Loucy (cell line): ENCODE measurements around the gene NET1.

Source experiments
- H2AFZ ChIP-seq: fragments of 200-600 bp; sonication (generic); 2 replicates; pipeline ENCODE4 v1.6.0; 2016; ENCODE audit warnings: antibody characterized with exemption, mild to moderate bottlenecking, low read length, moderate library complexity
- H3F3A ChIP-seq: fragments of 200-600 bp; 2 replicates; pipeline ENCODE4 v1.6.0; 2016; ENCODE audit warnings: antibody characterized with exemption, low read depth, mild to moderate bottlenecking
- H3K27me3 ChIP-seq: fragments of 200-600 bp; sonication (generic); 2 replicates; pipeline ENCODE4 v1.6.1; 2014; ENCODE audit warnings: low read length, mild to moderate bottlenecking; ENCODE audit not compliant: insufficient read depth, poor library complexity, severe bottlenecking
- H3K36me3 ChIP-seq: fragments of 200-600 bp; sonication (generic); 2 replicates; pipeline ENCODE4 v1.6.1; 2016; ENCODE audit warnings: low read length; ENCODE audit not compliant: insufficient read depth
- H3K4me1 ChIP-seq: fragments of 200-600 bp; sonication (generic); 2 replicates; pipeline ENCODE4 v1.5.1; 2014; ENCODE audit warnings: low read length, mild to moderate bottlenecking; ENCODE audit not compliant: insufficient read depth, poor library complexity, severe bottlenecking
- H3K4me2 ChIP-seq: fragments of 200-600 bp; sonication (generic); 2 replicates; pipeline ENCODE4 v1.6.0; 2014; ENCODE audit warnings: antibody characterized with exemption, low read length, low read depth, mild to moderate bottlenecking; ENCODE audit not compliant: poor library complexity, severe bottlenecking
- H3K4me3 ChIP-seq: fragments of 200-600 bp; sonication (generic); 2 replicates; pipeline ENCODE4 v1.5.1; 2014; ENCODE audit warnings: low read length, mild to moderate bottlenecking, mixed read lengths; ENCODE audit not compliant: poor library complexity, severe bottlenecking
- H3K79me2 ChIP-seq: fragments of 200-600 bp; sonication (generic); 2 replicates; pipeline ENCODE4 v1.6.1; 2014; ENCODE audit warnings: low read length; ENCODE audit not compliant: insufficient read depth
- H3K9ac ChIP-seq: fragments of 200-600 bp; sonication (generic); 2 replicates; pipeline ENCODE4 v1.6.0; 2014; ENCODE audit warnings: mild to moderate bottlenecking, low read depth, low read length, moderate library complexity; ENCODE audit not compliant: poor library complexity, severe bottlenecking
- H3K9me2 ChIP-seq: fragments of 200-600 bp; sonication (generic); replicated peaks from 2 replicates; pipeline ENCODE4 v1.6.1; 2016; ENCODE audit warnings: low read depth, low read length, mixed read lengths
- H3K9me3 ChIP-seq: fragments of 200-600 bp; sonication (generic); 2 replicates; pipeline ENCODE4 v1.6.1; 2014; ENCODE audit warnings: mild to moderate bottlenecking, antibody characterized with exemption, low read length, low read depth; ENCODE audit not compliant: insufficient read depth
- H4K20me1 ChIP-seq: fragments of 200-600 bp; sonication (generic); 2 replicates; pipeline ENCODE4 v1.6.0; 2014; ENCODE audit warnings: antibody characterized with exemption, low read length, mild to moderate bottlenecking; ENCODE audit not compliant: insufficient read depth, poor library complexity, severe bottlenecking
- CTCF ChIP-seq: fragments of 200-600 bp; sonication (generic); conservative IDR thresholded peaks from 2 replicates; pipeline ENCODE4 v1.5.1; 2014; ENCODE audit warnings: mild to moderate bottlenecking, antibody characterized with exemption, low read length
- EZH2phosphoT487 ChIP-seq: fragments of 200-600 bp; IDR thresholded peaks from 2 replicates; pipeline ENCODE4 v1.6.1; 2018; ENCODE audit warnings: antibody characterized with exemption, mild to moderate bottlenecking, moderate library complexity, borderline replicate concordance

NET1 gene

GRCh38 chr10:5449227-5449626 lies 36.9 kb downstream of the NET1 start:
- H3K9me3 ChIP-seq: no peaks in the 10 kb centered on the region
- H3K27me3 ChIP-seq: no peaks in the 10 kb centered on the region
- H3K36me3 ChIP-seq: peaks cover 26% of the 10 kb centered on the region
- H3K79me2 ChIP-seq: peaks cover 64% of the 10 kb centered on the region
- peak overlapping the region; percentile 71 for H3K9ac ChIP-seq
- no peaks in the 10 kb centered on the region for H3K9me2 ChIP-seq
- H3K4me2 ChIP-seq: peak overlapping the region; percentile 85
- TF ChIP-seq CTCF: no peak
- 0 out of 2 replicates have a peak, but pooled peaks cover 3% of the 10 kb centered on the region for H3F3A ChIP-seq
- peaks cover 53% of the 10 kb centered on the region for H4K20me1 ChIP-seq
- peaks cover 42% of the 10 kb centered on the region for H3K4me1 ChIP-seq
- H3K4me3 ChIP-seq: peak overlapping the region; percentile 78
- no peak overlapping the region for H2AFZ ChIP-seq

GRCh38 chr10:5449823-5450222 lies 37.5 kb downstream of the NET1 start:
- TF ChIP-seq EZH2phosphoT487 (no peak), CTCF (no peak)
- Histone ChIP-seq H3K27me3 (no peaks in the 10 kb centered on the region), H3K36me3 (peaks cover 32% of the 10 kb centered on the region), H3K4me3 (peak overlapping the region; percentile 78), H3K9me3 (no peaks in the 10 kb centered on the region), H3F3A (0 out of 2 replicates have a peak, but pooled peaks cover 3% of the 10 kb centered on the region), H3K9me2 (no peaks in the 10 kb centered on the region), H3K79me2 (peaks cover 63% of the 10 kb centered on the region), H2AFZ (no peak overlapping the region), H3K4me2 (peak overlapping the region; percentile 85), H3K9ac (peak overlapping the region; percentile 71), H3K4me1 (peaks cover 42% of the 10 kb centered on the region), H4K20me1 (peaks cover 53% of the 10 kb centered on the region)

GRCh38 chr10:5450605-5451384 lies 38.4 kb downstream of the NET1 start:
- Histone ChIP-seq H3K9me2 (no peaks in the 10 kb centered on the region), H3K4me2 (peak overlapping the region; percentile 85), H3K36me3 (peaks cover 42% of the 10 kb centered on the region), H3K9ac (no peak overlapping the region), H3K9me3 (no peaks in the 10 kb centered on the region), H4K20me1 (peaks cover 53% of the 10 kb centered on the region), H3K4me1 (peaks cover 41% of the 10 kb centered on the region), H2AFZ (no peak overlapping the region), H3F3A (0 out of 2 replicates have a peak, but pooled peaks cover 3% of the 10 kb centered on the region), H3K4me3 (peak overlapping the region; percentile 78), H3K79me2 (peaks cover 63% of the 10 kb centered on the region), H3K27me3 (no peaks in the 10 kb centered on the region)
- TF ChIP-seq CTCF (no peak), EZH2phosphoT487 (no peak)
